K562 (cell line): ENCODE measurements around the gene E2F7. TPM values are rescaled to one million over a fixed set of nuclear protein-coding genes. Genes with fewer than 3 reads are reported as not detected.

Source experiments
- GABPB2 ChIP-seq: fragments of 250-450 bp; sonication (Bioruptor Pico); conservative IDR thresholded peaks from 2 replicates; pipeline ENCODE4 v1.5.1; 2021; ENCODE audit warnings: mild to moderate bottlenecking
- HDAC3 ChIP-seq: fragments of 450-650 bp; IDR thresholded peaks from 2 replicates; pipeline ENCODE4 v1.6.1; 2018; ENCODE audit warnings: borderline replicate concordance, mild to moderate bottlenecking, moderate library complexity; ENCODE audit not compliant: partially characterized antibody
- HDAC8 ChIP-seq: fragments of 450-650 bp; IDR thresholded peaks from 2 replicates; pipeline ENCODE4 v1.6.1; 2016; ENCODE audit warnings: mild to moderate bottlenecking, missing genetic modification characterization, moderate library complexity, missing compliant biosample characterization
- MEF2D ChIP-seq: conservative IDR thresholded peaks from 2 replicates; pipeline ENCODE4 v1.6.1; 2016; ENCODE audit warnings: low read depth, missing genetic modification characterization, missing compliant biosample characterization
- PHF20 ChIP-seq: fragments of 450-650 bp; IDR thresholded peaks from 2 replicates; pipeline ENCODE4 v1.6.1; 2018; ENCODE audit not compliant: partially characterized antibody
- RHOXF2B ChIP-seq: fragments of 250-450 bp; sonication (Bioruptor Pico); conservative IDR thresholded peaks from 2 replicates; pipeline ENCODE4 v1.5.1; 2021
- RREB1 ChIP-seq: fragments of 250-450 bp; sonication (Bioruptor Pico); IDR thresholded peaks from 2 replicates; pipeline ENCODE4 v1.4.0; 2020
- SIRT6 ChIP-seq: IDR thresholded peaks from one replicate; pipeline ENCODE4 v1.6.1; 2012; ENCODE audit warnings: low read depth, mild to moderate bottlenecking, control low read depth, inconsistent platforms, low read length, moderate library complexity
- SIX5 ChIP-seq, 2 experiments: IDR thresholded peaks; 2 replicates each; pipeline ENCODE4 v1.6.1; 2011; ENCODE audit warnings: low read length in 2 of 2, borderline replicate concordance in 1 of 2, low read depth in 1 of 2, mild to moderate bottlenecking in 1 of 2, moderate library complexity in 1 of 2; ENCODE audit not compliant: insufficient read depth in 1 of 2
- TCFL5 ChIP-seq: fragments of 250-450 bp; sonication (Bioruptor Pico); conservative IDR thresholded peaks from 2 replicates; pipeline ENCODE4 v1.6.1; 2021; ENCODE audit warnings: mild to moderate bottlenecking, moderate library complexity, matching md5 sums
- ZC3H11A ChIP-seq: IDR thresholded peaks from 2 replicates; pipeline ENCODE4 v1.6.1; 2012; ENCODE audit warnings: low read depth, low read length, improper control_type of control experiment
- ZC3H4 ChIP-seq: sonication (generic); formaldehyde crosslinking; IDR thresholded peaks from 2 replicates; pipeline ENCODE4 v1.9.0; 2021; ENCODE audit warnings: missing genetic modification reagents, borderline replicate concordance
- ZFX ChIP-seq: sonication (generic); formaldehyde crosslinking; IDR thresholded peaks from 2 replicates; pipeline ENCODE4 v1.8.0; 2022; ENCODE audit warnings: mild to moderate bottlenecking, missing genetic modification reagents, moderate library complexity
- ZKSCAN1 ChIP-seq: fragments of 150-350 bp; IDR thresholded peaks from 2 replicates; pipeline ENCODE4 v1.6.1; 2016; ENCODE audit warnings: low read depth, low read length
- ZNF217 ChIP-seq: sonication (generic); formaldehyde crosslinking; IDR thresholded peaks from 2 replicates; pipeline ENCODE4 v1.8.0; 2022; ENCODE audit warnings: mild to moderate bottlenecking, missing genetic modification reagents
- ZNF444 ChIP-seq: fragments of 250-450 bp; sonication (Bioruptor Pico); IDR thresholded peaks from 2 replicates; pipeline ENCODE4 v1.4.0; 2020; ENCODE audit warnings: mild to moderate bottlenecking, moderate library complexity
- polyA plus RNA-seq, 8 experiments: library from polyadenylated mRNA; depleted of rRNA in 4 of 8; stranded (reverse) in 5 of 8; unstranded in 3 of 8; fragments of >200 nt; fragmentation: Nextera tagmentation in 2 of 8; fragmentation: Illumina TruSeq in 1 of 8; extraction: Ambion mirVana in 2 of 8; extraction: Trizol in 1 of 8; gene quantifications; 2 replicates each; pipeline versions ENCODE4 v1.2.1 to v1.2.3, GENCODE V29; 2011 to 2014; ENCODE audit warnings: inconsistent platforms in 1 of 8, missing spikeins in 1 of 8
- total RNA-seq, 7 experiments: library from RNA; depleted of rRNA in 6 of 7; stranded (reverse); fragments of >200 nt in 6 of 7; fragmentation: Illumina TruSeq in 2 of 7; extraction: Trizol in 2 of 7; gene quantifications; 2 replicates each; pipeline versions ENCODE4 v1.2.1 to v1.2.3, GENCODE V29; 2011 to 2021; ENCODE audit warnings: low replicate concordance in 1 of 7
- TF ChIP-seq, protein P1 (sequence below): sonication (generic); formaldehyde crosslinking; IDR thresholded peaks from 2 replicates; pipeline ENCODE4 v1.8.1; 2023; ENCODE audit warnings: mild to moderate bottlenecking, missing genetic modification reagents

E2F7 gene
- total and polyA plus RNA-seq, 9 of the 15 experiments (the other 6 are each of a cell fraction or from before 2014, with no cell fraction given), result 3.4 to 13.6 (median 8.1) TPM

- TF ChIP-seq RREB1 (CRISPR knock-in tag) (no peak), SIRT6 (no peak), RHOXF2B (CRISPR knock-in tag) (no peak), ZKSCAN1 (no peak), HDAC8 (tag) (no peak), MEF2D (tag) (no peak), PHF20 (peak; percentile 47), ZC3H11A (no peak), GABPB2 (CRISPR knock-in tag) (no peak), ZNF217 (CRISPR knock-in tag) (no peak), ZFX (CRISPR knock-in tag) (peak; percentile 92), HDAC3 (no peak), SIX5 (IDR thresholded peaks at IDR 0.05; ENCODE audit: borderline replicate concordance in 1 of 2, insufficient read depth in 1 of 2, low read depth in 1 of 2, low read length in 2 of 2) (no peak), TCFL5 (CRISPR knock-in tag) (no peak), ZC3H4 (no peak), ZNF444 (CRISPR knock-in tag) (no peak)
- TF ChIP-seq, protein P1, sequence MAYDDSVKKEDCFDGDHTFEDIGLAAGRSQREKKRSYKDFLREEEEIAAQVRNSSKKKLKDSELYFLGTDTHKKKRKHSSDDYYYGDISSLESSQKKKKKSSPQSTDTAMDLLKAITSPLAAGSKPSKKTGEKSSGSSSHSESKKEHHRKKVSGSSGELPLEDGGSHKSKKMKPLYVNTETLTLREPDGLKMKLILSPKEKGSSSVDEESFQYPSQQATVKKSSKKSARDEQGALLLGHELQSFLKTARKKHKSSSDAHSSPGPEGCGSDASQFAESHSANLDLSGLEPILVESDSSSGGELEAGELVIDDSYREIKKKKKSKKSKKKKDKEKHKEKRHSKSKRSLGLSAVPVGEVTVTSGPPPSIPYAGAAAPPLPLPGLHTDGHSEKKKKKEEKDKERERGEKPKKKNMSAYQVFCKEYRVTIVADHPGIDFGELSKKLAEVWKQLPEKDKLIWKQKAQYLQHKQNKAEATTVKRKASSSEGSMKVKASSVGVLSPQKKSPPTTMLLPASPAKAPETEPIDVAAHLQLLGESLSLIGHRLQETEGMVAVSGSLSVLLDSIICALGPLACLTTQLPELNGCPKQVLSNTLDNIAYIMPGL (CRISPR knock-in tag), result no peak
Measured at GRCh38 chr12:77065361-77066204, at the start of gene E2F7 (continued).
